Putamen (tissue), 1 donor: ENCODE measurements around the gene CNKSR3.

ENCODE experiments used
- DNase-seq: peaks from one replicate; pipeline ENCODE4 v3.0.0-alpha.2; 2016; ENCODE audit warnings: low spot score

The CNKSR3 gene

GRCh38 chr6:154345811-154346210 is 164.7 kb downstream of the CNKSR3 start:
- no peak for DNase-seq

- peak; percentile 16 for DNase-seq
Measured at GRCh38 chr6:154343473-154344308, 166.8 kb downstream of the CNKSR3 start.

GRCh38 chr6:154341871-154342270 is 168.6 kb downstream of the CNKSR3 start:
- no peak for DNase-seq

GRCh38 chr6:154341336-154341735 is 169.1 kb downstream of the CNKSR3 start:
- DNase-seq, result peak; percentile 23
